HepG2 (cell line): ENCODE measurements around the gene RSRC2. TPM values are rescaled to one million over a fixed set of nuclear protein-coding genes. Genes with fewer than 3 reads are reported as not detected.

ENCODE experiments used
- CEBPG ChIP-seq: IDR thresholded peaks from 2 replicates; pipeline ENCODE4 v1.6.1; 2016
- FOXA3 ChIP-seq: IDR thresholded peaks from 2 replicates; pipeline ENCODE4 v1.6.1; 2016; ENCODE audit warnings: missing genetic modification reagents, missing compliant biosample characterization
- GZF1 ChIP-seq: sonication (generic); formaldehyde crosslinking; IDR thresholded peaks from 2 replicates; pipeline ENCODE4 v1.5.1; 2020; ENCODE audit warnings: mild to moderate bottlenecking, missing genetic modification reagents
- HDAC6 ChIP-seq: fragments of 200-600 bp; sonication (generic); IDR thresholded peaks from 2 replicates; pipeline ENCODE4 v1.7.0; 2017; ENCODE audit warnings: mild to moderate bottlenecking, antibody characterized with exemption, low read length, low read depth
- NFRKB ChIP-seq: fragments of 450-650 bp; IDR thresholded peaks from 2 replicates; pipeline ENCODE4 v1.6.1; 2017
- RARG ChIP-seq: sonication (generic); formaldehyde crosslinking; IDR thresholded peaks from 2 replicates; pipeline ENCODE4 v1.4.0; 2020; ENCODE audit warnings: low read depth, mild to moderate bottlenecking, missing genetic modification reagents
- REXO4 ChIP-seq: sonication (generic); formaldehyde crosslinking; IDR thresholded peaks from 2 replicates; pipeline ENCODE4 v1.8.0; 2022; ENCODE audit warnings: missing genetic modification reagents, mild to moderate bottlenecking, borderline replicate concordance
- RFX3 ChIP-seq: IDR thresholded peaks from 2 replicates; pipeline ENCODE4 v1.6.1; 2016; ENCODE audit warnings: missing biosample characterization, missing genetic modification reagents
- RFXANK ChIP-seq: IDR thresholded peaks from 2 replicates; pipeline ENCODE4 v1.6.1; 2016
- SCMH1 ChIP-seq: sonication (generic); formaldehyde crosslinking; IDR thresholded peaks from 2 replicates; pipeline ENCODE4 v1.9.0; 2021; ENCODE audit warnings: missing genetic modification reagents, mild to moderate bottlenecking, borderline replicate concordance
- TRIM24 ChIP-seq: sonication (generic); formaldehyde crosslinking; IDR thresholded peaks from 2 replicates; pipeline ENCODE4 v1.8.0; 2022; ENCODE audit warnings: mild to moderate bottlenecking, missing genetic modification reagents
- ZBTB10 ChIP-seq: sonication (generic); formaldehyde crosslinking; IDR thresholded peaks from 2 replicates; pipeline ENCODE4 v1.4.0; 2020; ENCODE audit warnings: missing genetic modification reagents, borderline replicate concordance
- ZBTB3 ChIP-seq: sonication (generic); formaldehyde crosslinking; IDR thresholded peaks from 2 replicates; pipeline ENCODE4 v1.4.0; 2020; ENCODE audit warnings: low read depth, mild to moderate bottlenecking, moderate library complexity, missing genetic modification reagents, borderline replicate concordance
- ZIK1 ChIP-seq: sonication (generic); formaldehyde crosslinking; IDR thresholded peaks from 2 replicates; pipeline ENCODE4 v1.5.0; 2020; ENCODE audit warnings: mild to moderate bottlenecking, low read depth, missing genetic modification reagents, borderline replicate concordance
- ZNF232 ChIP-seq: sonication (generic); formaldehyde crosslinking; IDR thresholded peaks from 2 replicates; pipeline ENCODE4 v1.4.0; 2020; ENCODE audit warnings: missing genetic modification reagents, borderline replicate concordance
- ZNF264 ChIP-seq: sonication (generic); formaldehyde crosslinking; IDR thresholded peaks from 2 replicates; pipeline ENCODE4 v1.4.0; 2020; ENCODE audit warnings: missing genetic modification reagents
- ZNF3 ChIP-seq: IDR thresholded peaks from 2 replicates; pipeline ENCODE4 v1.7.0; 2017; ENCODE audit warnings: inconsistent platforms
- ZNF33A ChIP-seq: sonication (generic); formaldehyde crosslinking; IDR thresholded peaks from 2 replicates; pipeline ENCODE4 v1.5.1; 2020; ENCODE audit warnings: missing genetic modification reagents, mild to moderate bottlenecking, moderate library complexity, borderline replicate concordance
- ZNF773 ChIP-seq: sonication (generic); formaldehyde crosslinking; IDR thresholded peaks from 2 replicates; pipeline ENCODE4 v1.4.0; 2020; ENCODE audit warnings: missing genetic modification reagents, borderline replicate concordance
- polyA plus RNA-seq, 8 experiments: library from polyadenylated mRNA; depleted of rRNA in 3 of 8; stranded (reverse) in 7 of 8; unstranded in 1 of 8; fragments of >200 nt; fragmentation: Illumina TruSeq in 4 of 8; extraction: Trizol in 4 of 8; gene quantifications; 2 replicates each; pipeline versions ENCODE4 v1.2.1 to v1.2.3, GENCODE V29; 2011 to 2016; ENCODE audit warnings: low read depth in 4 of 8, missing spikeins in 1 of 8, mixed read lengths in 1 of 8; ENCODE audit not compliant: insufficient read depth in 1 of 8
- total RNA-seq, 5 experiments: library from RNA; depleted of rRNA; stranded (reverse); fragments of >200 nt; fragmentation: Illumina TruSeq; extraction: Trizol; gene quantifications; 2 replicates each; pipeline ENCODE4 v1.2.3, GENCODE V29; 2016; ENCODE audit warnings: low read depth in 1 of 5
- TF ChIP-seq, protein P1 (sequence below): sonication (generic); formaldehyde crosslinking; IDR thresholded peaks from 2 replicates; pipeline ENCODE4 v1.5.0; 2020; ENCODE audit warnings: missing genetic modification reagents, mild to moderate bottlenecking, borderline replicate concordance
- TF ChIP-seq, protein P2 (sequence below): conservative IDR thresholded peaks from 2 replicates; pipeline ENCODE4 v1.6.1; 2018; ENCODE audit warnings: missing genetic modification reagents
- TF ChIP-seq, protein P3 (sequence below), 2 experiments: sonication (generic) in 1 of 2; formaldehyde crosslinking in 1 of 2; IDR thresholded peaks; 2 replicates each; pipeline versions ENCODE4 v1.4.0 to v1.6.1; 2016 to 2020; ENCODE audit warnings: borderline replicate concordance in 1 of 2, low read depth in 1 of 2, mild to moderate bottlenecking in 1 of 2, missing genetic modification reagents in 1 of 2

RSRC2 gene
- total and polyA plus RNA-seq, 2 of the 13 experiments (the other 11 are each of a cell fraction or from before 2014, with no cell fraction given), result 31.4 to 77.8 TPM

DNA sequence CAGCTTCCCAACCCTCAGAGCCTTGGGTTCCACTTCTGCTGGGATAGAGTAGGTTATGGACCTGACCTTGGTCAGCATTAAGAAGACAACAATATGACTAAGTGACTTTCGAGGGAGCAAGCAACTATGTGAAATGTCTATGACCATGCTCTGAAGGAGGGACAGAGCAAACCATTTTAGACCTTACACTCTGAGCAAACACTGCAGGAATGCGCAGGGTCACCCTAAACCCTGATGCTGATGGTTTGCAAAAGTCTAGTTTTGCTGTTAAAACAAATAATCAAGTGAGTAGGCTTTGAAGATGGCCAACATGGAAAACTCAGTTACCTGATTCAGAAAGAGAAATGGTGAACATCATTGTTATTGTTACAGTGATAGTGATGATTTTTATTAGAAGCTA, 34.7 kb downstream of the RSRC2 start (continued):
- TF ChIP-seq REXO4, result no peak
- TF ChIP-seq, protein P1, sequence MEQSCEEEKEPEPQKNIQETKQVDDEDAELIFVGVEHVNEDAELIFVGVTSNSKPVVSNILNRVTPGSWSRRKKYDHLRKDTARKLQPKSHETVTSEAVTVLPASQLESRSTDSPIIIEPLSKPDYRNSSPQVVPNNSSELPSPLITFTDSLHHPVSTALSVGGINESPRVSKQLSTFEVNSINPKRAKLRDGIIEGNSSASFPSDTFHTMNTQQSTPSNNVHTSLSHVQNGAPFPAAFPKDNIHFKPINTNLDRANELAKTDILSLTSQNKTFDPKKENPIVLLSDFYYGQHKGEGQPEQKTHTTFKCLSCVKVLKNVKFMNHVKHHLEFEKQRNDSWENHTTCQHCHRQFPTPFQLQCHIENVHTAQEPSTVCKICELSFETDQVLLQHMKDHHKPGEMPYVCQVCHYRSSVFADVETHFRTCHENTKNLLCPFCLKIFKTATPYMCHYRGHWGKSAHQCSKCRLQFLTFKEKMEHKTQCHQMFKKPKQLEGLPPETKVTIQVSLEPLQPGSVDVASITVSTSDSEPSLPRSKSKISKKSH, result no peak
- peak; percentile 84 for TF ChIP-seq FOXA3 (CRISPR knock-in tag)
- TF ChIP-seq SCMH1 (CRISPR knock-in tag), result no peak
- no peak for TF ChIP-seq HDAC6
- TF ChIP-seq RFXANK, result no peak
- TF ChIP-seq ZNF773 (CRISPR knock-in tag), result no peak
- TF ChIP-seq, protein P2, sequence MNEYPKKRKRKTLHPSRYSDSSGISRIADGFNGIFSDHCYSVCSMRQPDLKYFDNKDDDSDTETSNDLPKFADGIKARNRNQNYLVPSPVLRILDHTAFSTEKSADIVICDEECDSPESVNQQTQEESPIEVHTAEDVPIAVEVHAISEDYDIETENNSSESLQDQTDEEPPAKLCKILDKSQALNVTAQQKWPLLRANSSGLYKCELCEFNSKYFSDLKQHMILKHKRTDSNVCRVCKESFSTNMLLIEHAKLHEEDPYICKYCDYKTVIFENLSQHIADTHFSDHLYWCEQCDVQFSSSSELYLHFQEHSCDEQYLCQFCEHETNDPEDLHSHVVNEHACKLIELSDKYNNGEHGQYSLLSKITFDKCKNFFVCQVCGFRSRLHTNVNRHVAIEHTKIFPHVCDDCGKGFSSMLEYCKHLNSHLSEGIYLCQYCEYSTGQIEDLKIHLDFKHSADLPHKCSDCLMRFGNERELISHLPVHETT (CRISPR knock-in tag), result no peak
- no peak for TF ChIP-seq RFX3
- TF ChIP-seq ZNF232 (CRISPR knock-in tag), result no peak
- no peak for TF ChIP-seq GZF1 (CRISPR knock-in tag)
- TF ChIP-seq NFRKB, result no peak
- TF ChIP-seq ZNF264 (CRISPR knock-in tag), result 0 out of 2 replicates have a peak, but pooled peaks have one; percentile 55
- TF ChIP-seq, protein P3, sequence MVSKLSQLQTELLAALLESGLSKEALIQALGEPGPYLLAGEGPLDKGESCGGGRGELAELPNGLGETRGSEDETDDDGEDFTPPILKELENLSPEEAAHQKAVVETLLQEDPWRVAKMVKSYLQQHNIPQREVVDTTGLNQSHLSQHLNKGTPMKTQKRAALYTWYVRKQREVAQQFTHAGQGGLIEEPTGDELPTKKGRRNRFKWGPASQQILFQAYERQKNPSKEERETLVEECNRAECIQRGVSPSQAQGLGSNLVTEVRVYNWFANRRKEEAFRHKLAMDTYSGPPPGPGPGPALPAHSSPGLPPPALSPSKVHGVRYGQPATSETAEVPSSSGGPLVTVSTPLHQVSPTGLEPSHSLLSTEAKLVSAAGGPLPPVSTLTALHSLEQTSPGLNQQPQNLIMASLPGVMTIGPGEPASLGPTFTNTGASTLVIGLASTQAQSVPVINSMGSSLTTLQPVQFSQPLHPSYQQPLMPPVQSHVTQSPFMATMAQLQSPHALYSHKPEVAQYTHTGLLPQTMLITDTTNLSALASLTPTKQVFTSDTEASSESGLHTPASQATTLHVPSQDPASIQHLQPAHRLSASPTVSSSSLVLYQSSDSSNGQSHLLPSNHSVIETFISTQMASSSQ (IDR thresholded peaks at IDR 0.05; ENCODE audit: low read depth), result no peak
- TF ChIP-seq, protein P3 (CRISPR knock-in tag; IDR thresholded peaks at IDR 0.05; ENCODE audit: borderline replicate concordance), result no peak
- TF ChIP-seq ZIK1 (CRISPR knock-in tag), result no peak
- no peak for TF ChIP-seq ZNF33A (CRISPR knock-in tag)
- no peak for TF ChIP-seq ZBTB3
- 0 out of 2 replicates have a peak, but pooled peaks have one; percentile 12 for TF ChIP-seq CEBPG (CRISPR knock-in tag)
- no peak for TF ChIP-seq TRIM24 (CRISPR knock-in tag)
- no peak for TF ChIP-seq ZBTB10
- TF ChIP-seq ZNF3, result no peak
- TF ChIP-seq RARG (CRISPR knock-in tag), result no peak
